IMR-90 (cell line): ENCODE data around the gene ST7. TPM values are rescaled to one million over a fixed set of nuclear protein-coding genes. Genes with fewer than 3 reads are reported as not detected.

Experiments used
- ATAC-seq: fragments of 200-7000 bp; cut with Tn5 transposase; 2 replicates; pipeline ENCODE4 v1.9.1; 2020; ENCODE audit warnings: low read depth, mild to moderate bottlenecking, moderate library complexity
- BruUV-seq: library from RNA; stranded (reverse); fragments of 400-500 nt; replicated peaks from 2 replicates; lab custom pipeline; 2021; lab: Mats Ljungman, UMichigan
- CTCF ChIA-PET: fragments of 300-600 bp; formaldehyde crosslinking; extraction: SDS; loops from one replicate; lab custom pipeline; 2021; ENCODE audit warnings: antibody characterized with exemption; lab: Yijun Ruan, JAX
- POLR2A ChIA-PET: fragments of 300-600 bp; sonication (Branson Sonifier 250); formaldehyde crosslinking; loops from one replicate; lab custom pipeline; 2022; ENCODE audit warnings: antibody characterized with exemption; ENCODE audit not compliant: unreplicated experiment; lab: Charles Lee
- DNase-seq: peaks from one replicate; pipeline ENCODE4 v3.0.0; 2013
- H2AFZ ChIP-seq: replicated peaks from 2 replicates; pipeline ENCODE3; 2013; ENCODE audit warnings: low read length, mild to moderate bottlenecking; ENCODE audit not compliant: poor library complexity
- H2AK5ac ChIP-seq: 2 replicates; pipeline ENCODE4 v1.6.1; 2013; ENCODE audit warnings: low read depth, low read length, inconsistent platforms
- H2AK9ac ChIP-seq: replicated peaks from 2 replicates; pipeline ENCODE3; 2013; ENCODE audit warnings: mild to moderate bottlenecking, low read depth, low read length, moderate library complexity; ENCODE audit not compliant: poor library complexity
- H2BK120ac ChIP-seq: 2 replicates; pipeline ENCODE4 v1.6.1; 2013; ENCODE audit warnings: low read depth, low read length, inconsistent platforms
- H2BK15ac ChIP-seq: 3 replicates; pipeline ENCODE4 v1.6.1; 2013; ENCODE audit warnings: low read depth, low read length, inconsistent platforms
- H2BK20ac ChIP-seq: 2 replicates; pipeline ENCODE4 v1.6.1; 2013; ENCODE audit warnings: low read depth, mild to moderate bottlenecking, inconsistent platforms, low read length, moderate library complexity
- H2BK5ac ChIP-seq: 2 replicates; pipeline ENCODE4 v1.6.1; 2013; ENCODE audit warnings: mild to moderate bottlenecking, low read depth, low read length, inconsistent platforms; ENCODE audit not compliant: poor library complexity, severe bottlenecking
- H3K14ac ChIP-seq: replicated peaks from 2 replicates; pipeline ENCODE4 v1.6.1; 2013; ENCODE audit warnings: low read depth, low read length, inconsistent platforms
- H3K18ac ChIP-seq: 2 replicates; pipeline ENCODE4 v1.6.1; 2013; ENCODE audit warnings: low read depth, low read length, control low read depth
- H3K23ac ChIP-seq: 2 replicates; pipeline ENCODE4 v1.6.1; 2013; ENCODE audit warnings: low read depth, low read length, inconsistent platforms
- H3K27ac ChIP-seq: 2 replicates; pipeline ENCODE4 v1.5.1; 2013; ENCODE audit warnings: mild to moderate bottlenecking, control low read depth, low read length; ENCODE audit not compliant: insufficient read depth
- H3K27me3 ChIP-seq: 2 replicates; pipeline ENCODE4 v1.6.1; 2013; ENCODE audit warnings: low read length; ENCODE audit not compliant: control insufficient read depth, insufficient read depth
- H3K36me3 ChIP-seq: 2 replicates; pipeline ENCODE4 v1.6.1; 2013; ENCODE audit warnings: low read length, mixed read lengths; ENCODE audit not compliant: control insufficient read depth, insufficient read depth
- H3K4ac ChIP-seq: 2 replicates; pipeline ENCODE4 v1.6.1; 2013; ENCODE audit warnings: low read depth, low read length, inconsistent platforms
- H3K4me1 ChIP-seq: 2 replicates; pipeline ENCODE4 v1.6.1; 2013; ENCODE audit warnings: low read length, mixed read lengths; ENCODE audit not compliant: control insufficient read depth, insufficient read depth
- H3K4me2 ChIP-seq: 2 replicates; pipeline ENCODE4 v1.6.1; 2013; ENCODE audit warnings: low read depth, mild to moderate bottlenecking, control low read depth, low read length, moderate library complexity
- H3K4me3 ChIP-seq: 2 replicates; pipeline ENCODE4 v1.5.1; 2013; ENCODE audit warnings: low read depth, mild to moderate bottlenecking, control low read depth, low read length, moderate library complexity; ENCODE audit not compliant: insufficient read depth
- H3K56ac ChIP-seq: 2 replicates; pipeline ENCODE4 v1.6.1; 2013; ENCODE audit warnings: low read length, inconsistent platforms; ENCODE audit not compliant: insufficient read depth; ENCODE audit errors: extremely low read depth
- H3K79me1 ChIP-seq, 2 experiments: 2 replicates each; pipeline ENCODE4 v1.6.1; 2013; ENCODE audit warnings: low read length in 2 of 2, inconsistent platforms in 1 of 2, low read depth in 1 of 2
- H3K9ac ChIP-seq: 2 replicates; pipeline ENCODE4 v1.6.1; 2013; ENCODE audit warnings: low read depth, low read length, control low read depth
- H3K9me1 ChIP-seq: 2 replicates; pipeline ENCODE4 v1.6.1; 2013; ENCODE audit warnings: low read length, inconsistent platforms; ENCODE audit not compliant: insufficient read depth
- H3K9me3 ChIP-seq: 2 replicates; pipeline ENCODE4 v1.6.1; 2013; ENCODE audit warnings: low read length; ENCODE audit not compliant: control insufficient read depth, insufficient read depth
- H4K20me1 ChIP-seq: 2 replicates; pipeline ENCODE4 v1.6.1; 2013; ENCODE audit warnings: low read length, inconsistent platforms; ENCODE audit not compliant: insufficient read depth
- H4K5ac ChIP-seq: 2 replicates; pipeline ENCODE4 v1.6.1; 2013; ENCODE audit warnings: mild to moderate bottlenecking, low read depth, low read length, control low read depth
- H4K8ac ChIP-seq, 2 experiments: 2 replicates each; pipeline ENCODE4 v1.6.1; 2013; ENCODE audit warnings: low read depth in 2 of 2, low read length in 2 of 2, control low read depth in 1 of 2, inconsistent platforms in 1 of 2
- H4K91ac ChIP-seq: 2 replicates; pipeline ENCODE4 v1.6.1; 2013; ENCODE audit warnings: low read depth, low read length, inconsistent platforms; ENCODE audit not compliant: insufficient read depth
- ELK1 ChIP-seq: fragments of 150-350 bp; IDR thresholded peaks from 2 replicates; pipeline ENCODE4 v1.6.1; 2016; ENCODE audit warnings: low read depth, mild to moderate bottlenecking, low read length, moderate library complexity, borderline replicate concordance
- FOS ChIP-seq: fragments of 150-350 bp; IDR thresholded peaks from 2 replicates; pipeline ENCODE4 v1.6.1; 2016; ENCODE audit warnings: low read depth, low read length
- MAZ ChIP-seq: IDR thresholded peaks from 2 replicates; pipeline ENCODE4 v1.6.1; 2012; ENCODE audit warnings: low read depth, mild to moderate bottlenecking, low read length, improper control_type of control experiment, moderate library complexity, borderline replicate concordance
- MXI1 ChIP-seq: IDR thresholded peaks from 2 replicates; pipeline ENCODE4 v1.6.1; 2012; ENCODE audit warnings: low read depth, mild to moderate bottlenecking, low read length, moderate library complexity, borderline replicate concordance
- NFE2L2 ChIP-seq: fragments of 150-350 bp; IDR thresholded peaks from 2 replicates; pipeline ENCODE4 v1.6.1; 2016; ENCODE audit warnings: low read depth, mild to moderate bottlenecking, low read length
- POLR2A ChIP-seq: IDR thresholded peaks from 2 replicates; pipeline ENCODE4 v1.6.1; 2012; ENCODE audit warnings: mild to moderate bottlenecking, low read depth, low read length
- RAD21 ChIP-seq: IDR thresholded peaks from 2 replicates; pipeline ENCODE4 v1.6.1; 2012; ENCODE audit warnings: low read length, improper control_type of control experiment
- RFX5 ChIP-seq: IDR thresholded peaks from 2 replicates; pipeline ENCODE4 v1.8.0; 2012; ENCODE audit warnings: low read depth, mild to moderate bottlenecking, low read length, moderate library complexity
- SMC3 ChIP-seq: fragments of 150-350 bp; IDR thresholded peaks from 2 replicates; pipeline ENCODE4 v1.6.1; 2016; ENCODE audit warnings: low read depth, mild to moderate bottlenecking, antibody characterized with exemption, low read length, moderate library complexity
- USF2 ChIP-seq: fragments of 150-350 bp; IDR thresholded peaks from 2 replicates; pipeline ENCODE4 v1.6.1; 2017; ENCODE audit warnings: mild to moderate bottlenecking, antibody characterized with exemption, low read length, low read depth
- WGBS, 2 experiments: methylation state at CpG; one replicate each; pipeline versions ENCODE4 v1.1.5 to v1.1.7; 2013; ENCODE audit warnings: missing lambda C conversion rate in 2 of 2; ENCODE audit not compliant: insufficient read length in 1 of 2; ENCODE audit errors: extremely low coverage in 2 of 2; 5-methylcytosine and 5-hydroxymethylcytosine counted together
- dilution Hi-C: fragments of 300-500 bp; cut with HindIII; formaldehyde crosslinking; loops from one replicate; pipeline ENCODE4 v1.14.3; 2018; ENCODE audit warnings: low sequenced_read_pairs; ENCODE audit not compliant: unreplicated experiment
- in situ Hi-C: fragments of 300-500 bp; cut with MboI; formaldehyde crosslinking; loops from 3 replicates; pipeline ENCODE4 v1.14.3; 2019; ENCODE audit warnings: low sequenced_read_pairs, inconsistent platforms, mixed read lengths
- intact Hi-C: fragments of 100-400 bp; cut with micrococcal nuclease; formaldehyde crosslinking; loops from 2 replicates; pipeline ENCODE4 v1.10.0; 2022
- polyA plus RNA-seq, 3 experiments: library from polyadenylated mRNA; depleted of rRNA; stranded (reverse); fragments of >200 nt; gene quantifications; 2 replicates each; pipeline ENCODE4 v1.2.3, GENCODE V29; 2012; ENCODE audit warnings: low replicate concordance in 1 of 3
- total RNA-seq: library from RNA; depleted of rRNA; stranded (reverse); fragments of >200 nt; gene quantifications from 2 replicates; pipeline ENCODE4 v1.2.3, GENCODE V29; 2012

Gene ST7
- total and polyA plus RNA-seq, 2 of the 4 experiments (the other 2 are of a cell fraction): 18.6 to 26.0 TPM

GRCh38 chr7:117237646-117238045 lies 284.3 kb downstream of the ST7 start:
- Histone ChIP-seq H2BK5ac (no peak overlapping the region), H3K9me1 (no peaks in the 10 kb centered on the region), H3K4ac (peak overlapping the region; percentile 72), H4K5ac (peak overlapping the region; percentile 88), H2BK20ac (peak overlapping the region; percentile 72; the same call in 1 of the 2 replicates), H3K56ac (no peak overlapping the region), H2AK5ac (peak overlapping the region; percentile 68; the same call in 1 of the 2 replicates), H3K4me1 (peaks cover 5% of the 10 kb centered on the region; the same call in 1 of the 2 replicates), H4K20me1 (no peaks in the 10 kb centered on the region), H3K4me3 (no peak overlapping the region), H3K14ac (no peak overlapping the region), H3K4me2 (no peak overlapping the region), H3K9ac (no peak overlapping the region), H3K18ac (peak overlapping the region; percentile 93), H2BK120ac (peak overlapping the region; percentile 78; the same call in 1 of the 2 replicates), H3K79me1 (no peaks in the 10 kb centered on the region), H4K91ac (peak overlapping the region; percentile 22; the same call in 1 of the 2 replicates), H3K23ac (no peak overlapping the region), H3K36me3 (no peaks in the 10 kb centered on the region), H2AK9ac (no peak overlapping the region), H4K8ac (peak overlapping the region in 1 of 2 experiments; percentile 26; a peak in 1 of 4 replicates), H2AFZ (no peak overlapping the region), H3K27me3 (no peaks in the 10 kb centered on the region), H3K9me3 (no peaks in the 10 kb centered on the region), H2BK15ac (0 out of 3 replicates have a peak overlapping the region, but pooled peaks have one; percentile 36), H3K27ac (no peak overlapping the region)
- 67% methylated on average over 1 of the region's 5 CpGs; no CpG with 5 or more reads in 1 of the 2 experiments for WGBS, 2 experiments
- POLR2A ChIA-PET: no interaction called here
- intact Hi-C loops (no loop called here), dilution Hi-C loops (no loop called here), in situ Hi-C loops (no loop called here)
- TF ChIP-seq MXI1: no peak
- no peak for TF ChIP-seq USF2
- no peak for TF ChIP-seq ELK1
- TF ChIP-seq SMC3: no peak
- TF ChIP-seq FOS: no peak
- TF ChIP-seq RFX5: no peak
- TF ChIP-seq MAZ: no peak
- TF ChIP-seq POLR2A: no peak
- no peak for TF ChIP-seq NFE2L2
- no peak for TF ChIP-seq RAD21
- CTCF ChIA-PET: no interaction called here
- no peak for DNase-seq
- ATAC-seq: no peak
- BruUV-seq: no TSS peak
